Colon (tissue), 2 donors: ENCODE data around the gene MOCS3.

ENCODE experiments used
- FAIRE-seq: peaks from 2 replicates; lab custom pipeline; 2012; peaks lifted over from hg19 to GRCh38; lab: Jason Lieb, UNC
- donor health status: control.
- donor health status: control.

Gene MOCS3

GRCh38 chr20:50958615-50959542, at the start of gene MOCS3:
TSS of gene MOCS3 (plus strand) at chr20:50958818. CDS start at chr20:50958843, 25 bp downstream.
- no peak for FAIRE-seq

GRCh38 chr20:50909413-50909812, 49.2 kb upstream of the MOCS3 start:
- no peak for FAIRE-seq

- no peak for FAIRE-seq
These were observed 47.6 kb upstream of the MOCS3 start for GRCh38 chr20:50911030-50911429.

- FAIRE-seq = no peak
These were observed 46.9 kb upstream of the MOCS3 start for GRCh38 chr20:50911716-50912115.

GRCh38 chr20:50913690-50914375, 44.8 kb upstream of the MOCS3 start:
- no peak for FAIRE-seq

- no peak for FAIRE-seq
These were observed 43.2 kb upstream of the MOCS3 start for GRCh38 chr20:50915424-50915823.

GRCh38 chr20:50916257-50916656, 42.4 kb upstream of the MOCS3 start:
- no peak for FAIRE-seq

GRCh38 chr20:50916934-50917333, 41.7 kb upstream of the MOCS3 start:
- FAIRE-seq = no peak

GRCh38 chr20:50918403-50918802, 40.2 kb upstream of the MOCS3 start:
- FAIRE-seq = no peak

GRCh38 chr20:50919567-50919966, 39.1 kb upstream of the MOCS3 start:
- no peak for FAIRE-seq

- FAIRE-seq = no peak
These were observed 37.6 kb upstream of the MOCS3 start for GRCh38 chr20:50920997-50921396.

- no peak for FAIRE-seq
These were observed 36.7 kb upstream of the MOCS3 start for GRCh38 chr20:50921803-50922501.

GRCh38 chr20:50924261-50924920, 34.2 kb upstream of the MOCS3 start:
- no peak for FAIRE-seq

GRCh38 chr20:50926530-50926929, 32.1 kb upstream of the MOCS3 start:
- no peak for FAIRE-seq

- no peak for FAIRE-seq
These were observed 30.1 kb upstream of the MOCS3 start for GRCh38 chr20:50928469-50928868.

GRCh38 chr20:50929299-50930138, 29.1 kb upstream of the MOCS3 start:
- FAIRE-seq = no peak

- FAIRE-seq = no peak
These were observed 28.3 kb upstream of the MOCS3 start for GRCh38 chr20:50930139-50930975.

- FAIRE-seq = no peak
These were observed 27.7 kb upstream of the MOCS3 start for GRCh38 chr20:50930976-50931305.

GRCh38 chr20:50931306-50932015, 27.2 kb upstream of the MOCS3 start, which contains the start of gene ADNP:
TSS of gene ADNP (minus strand) at chr20:50931437. CDS start at chr20:50903996, 27,441 bp downstream.
- FAIRE-seq = no peak
